HFFc6 (cell line): ENCODE data around the gene DMRTB1. TPM values are rescaled to one million over a fixed set of nuclear protein-coding genes. Genes with fewer than 3 reads are reported as not detected.
"Not testable (repeated sequence)": the region's sequence is repeated elsewhere in the genome, so short reads cannot be mapped to it uniquely, and the experiment has no call there.

ENCODE experiments used
- DNase-seq: peaks from one replicate; pipeline ENCODE4 v3.0.0-alpha.2; 2018
- H3K27ac Mint-ChIP-seq: 2 replicates; pipeline ENCODE4 v1.8.0; 2020; ENCODE audit warnings: mild to moderate bottlenecking, mixed read lengths
- H3K27me3 Mint-ChIP-seq: 2 replicates; pipeline ENCODE4 v1.8.0; 2021; ENCODE audit warnings: mild to moderate bottlenecking, moderate library complexity, mixed read lengths; ENCODE audit not compliant: insufficient read depth
- H3K36me3 Mint-ChIP-seq: 2 replicates; pipeline ENCODE4 v1.8.0; 2021; ENCODE audit warnings: low read depth, mixed read lengths
- H3K4me1 Mint-ChIP-seq: 2 replicates; pipeline ENCODE4 v1.8.0; 2020; ENCODE audit warnings: low read depth, mixed read lengths
- H3K4me3 Mint-ChIP-seq: 2 replicates; pipeline ENCODE4 v1.8.0; 2020; ENCODE audit warnings: mild to moderate bottlenecking, moderate library complexity, mixed read lengths
- H3K9me3 Mint-ChIP-seq: 2 replicates; pipeline ENCODE4 v1.8.0; 2020; ENCODE audit warnings: mild to moderate bottlenecking, mixed read lengths
- total RNA-seq, 6 experiments: library from RNA; stranded (reverse); fragmentation: NEBNext Ultra II Directional; extraction: Animal tissue kit (Norgen Biotek cat#: 25700); gene quantifications; 2 replicates in 1 of 6; 3 replicates in 5 of 6; pipeline ENCODE4 v1.2.3, GENCODE V29; 2021
- TF ChIP-seq, protein P1 (sequence below): fragments of 200-600 bp; sonication (generic); IDR thresholded peaks from 2 replicates; pipeline ENCODE4 v1.5.0; 2021; ENCODE audit warnings: antibody characterized with exemption, mild to moderate bottlenecking

DMRTB1 gene
- total RNA-seq, 6 experiments from 2014 or later = not detected

DNA sequence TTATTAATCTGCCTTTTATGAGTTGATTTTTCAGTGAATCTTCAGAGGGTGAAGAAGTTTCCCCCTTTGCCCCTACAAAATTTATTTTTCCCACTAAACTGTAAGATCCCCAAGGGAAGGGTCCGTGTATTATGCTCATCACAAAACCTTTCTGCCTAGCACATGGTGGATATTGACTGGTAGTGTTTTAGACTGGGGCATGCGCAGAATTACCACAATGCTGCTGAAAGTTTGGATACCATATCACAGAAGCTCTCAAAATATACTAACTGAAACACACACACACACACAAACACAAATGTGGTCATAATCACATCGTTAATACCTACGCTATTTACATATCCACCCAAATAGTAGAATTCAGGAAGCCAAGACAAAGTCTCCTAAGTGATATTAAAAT lies 28.0 kb upstream of the DMRTB1 start:
- TF ChIP-seq, protein P1, sequence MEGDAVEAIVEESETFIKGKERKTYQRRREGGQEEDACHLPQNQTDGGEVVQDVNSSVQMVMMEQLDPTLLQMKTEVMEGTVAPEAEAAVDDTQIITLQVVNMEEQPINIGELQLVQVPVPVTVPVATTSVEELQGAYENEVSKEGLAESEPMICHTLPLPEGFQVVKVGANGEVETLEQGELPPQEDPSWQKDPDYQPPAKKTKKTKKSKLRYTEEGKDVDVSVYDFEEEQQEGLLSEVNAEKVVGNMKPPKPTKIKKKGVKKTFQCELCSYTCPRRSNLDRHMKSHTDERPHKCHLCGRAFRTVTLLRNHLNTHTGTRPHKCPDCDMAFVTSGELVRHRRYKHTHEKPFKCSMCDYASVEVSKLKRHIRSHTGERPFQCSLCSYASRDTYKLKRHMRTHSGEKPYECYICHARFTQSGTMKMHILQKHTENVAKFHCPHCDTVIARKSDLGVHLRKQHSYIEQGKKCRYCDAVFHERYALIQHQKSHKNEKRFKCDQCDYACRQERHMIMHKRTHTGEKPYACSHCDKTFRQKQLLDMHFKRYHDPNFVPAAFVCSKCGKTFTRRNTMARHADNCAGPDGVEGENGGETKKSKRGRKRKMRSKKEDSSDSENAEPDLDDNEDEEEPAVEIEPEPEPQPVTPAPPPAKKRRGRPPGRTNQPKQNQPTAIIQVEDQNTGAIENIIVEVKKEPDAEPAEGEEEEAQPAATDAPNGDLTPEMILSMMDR = no peak
- Mint-ChIP-seq H3K27me3 (peaks cover 56% of the 10 kb centered on the region), H3K4me1 (no peaks in the 10 kb centered on the region), H3K36me3 (peaks cover 11% of the 10 kb centered on the region; the same call in 1 of the 2 replicates), H3K4me3 (no peak overlapping the region), H3K27ac (no peak overlapping the region), H3K9me3 (peaks cover 10% of the 10 kb centered on the region; the same call in 1 of the 2 replicates)
- no peak for DNase-seq

DNA sequence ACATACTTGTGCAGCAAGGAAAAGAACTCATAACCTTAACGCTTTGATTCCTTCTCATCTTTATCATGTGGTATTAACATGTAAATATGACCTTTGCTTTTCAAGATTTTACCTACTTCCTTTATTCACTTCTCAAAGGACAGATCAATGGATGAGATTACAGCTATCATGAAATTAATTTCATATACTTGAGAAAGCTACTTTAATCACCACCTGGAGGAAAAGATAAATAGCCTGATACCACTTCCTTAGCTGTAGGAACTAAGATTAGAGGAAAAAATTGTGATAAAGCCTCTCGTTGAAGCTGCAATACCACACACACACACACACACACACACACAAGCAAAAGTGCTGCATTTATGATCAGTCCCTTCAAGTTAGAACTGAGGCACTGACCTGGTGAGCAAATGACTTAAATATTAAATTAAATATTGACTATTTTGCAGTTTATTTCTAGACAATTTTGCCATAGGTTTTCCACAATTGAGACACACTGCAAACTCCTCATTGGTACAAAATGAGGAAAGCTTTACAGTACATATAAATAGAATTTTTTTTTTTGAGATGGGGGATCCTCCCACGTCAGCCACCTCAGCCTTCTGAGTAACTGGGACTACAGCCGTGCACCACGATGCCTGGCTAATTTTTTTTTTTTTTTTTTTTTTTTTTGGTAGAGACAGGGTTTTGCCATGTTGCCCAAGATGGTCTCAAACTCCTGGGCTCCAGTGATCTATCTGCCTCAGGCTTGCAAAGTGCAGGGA lies 27.2 kb upstream of the DMRTB1 start:
- Mint-ChIP-seq H3K4me1 (no peaks in the 10 kb centered on the region), H3K36me3 (peaks cover 11% of the 10 kb centered on the region; the same call in 1 of the 2 replicates), H3K27me3 (peaks cover 58% of the 10 kb centered on the region), H3K9me3 (peaks cover 10% of the 10 kb centered on the region; the same call in 1 of the 2 replicates), H3K4me3 (no peak overlapping the region), H3K27ac (no peak overlapping the region)
- TF ChIP-seq, protein P1 = no peak
- no peak for DNase-seq

- H3K9me3 Mint-ChIP-seq = peaks cover 10% of the 10 kb centered on the region; the same call in 1 of the 2 replicates
- peaks cover 60% of the 10 kb centered on the region for H3K27me3 Mint-ChIP-seq
- peaks cover 11% of the 10 kb centered on the region; the same call in 1 of the 2 replicates for H3K36me3 Mint-ChIP-seq
- TF ChIP-seq, protein P1 = no peak
- no peak for DNase-seq
- no peak overlapping the region for H3K4me3 Mint-ChIP-seq
- H3K4me1 Mint-ChIP-seq = no peaks in the 10 kb centered on the region
- no peak overlapping the region for H3K27ac Mint-ChIP-seq
Measured at GRCh38 chr1:53432611-53433010, 26.6 kb upstream of the DMRTB1 start.

- not testable (repeated sequence) for H3K4me1 Mint-ChIP-seq, H3K27ac Mint-ChIP-seq, DNase-seq, H3K4me3 Mint-ChIP-seq
- Mint-ChIP-seq H3K36me3 (peaks cover 11% of the 10 kb centered on the region; the same call in 1 of the 2 replicates), H3K9me3 (peaks cover 10% of the 10 kb centered on the region; the same call in 1 of the 2 replicates), H3K27me3 (peaks cover 55% of the 10 kb centered on the region)
Measured at GRCh38 chr1:53434405-53435007, 24.7 kb upstream of the DMRTB1 start.

GRCh38 chr1:53435151-53435550 lies 24.0 kb upstream of the DMRTB1 start:
- no peak for DNase-seq
- Mint-ChIP-seq H3K4me3 (no peak overlapping the region), H3K4me1 (no peaks in the 10 kb centered on the region), H3K27ac (no peak overlapping the region), H3K9me3 (peaks cover 10% of the 10 kb centered on the region; the same call in 1 of the 2 replicates), H3K36me3 (peaks cover 11% of the 10 kb centered on the region; the same call in 1 of the 2 replicates), H3K27me3 (peaks cover 49% of the 10 kb centered on the region)
- TF ChIP-seq, protein P1 = no peak
